ENCODE data around the gene NEU2.
"Not testable (repeated sequence)": the region's sequence is repeated elsewhere in the genome, so short reads cannot be mapped to it uniquely, and the experiment has no call there.

The NEU2 gene

GRCh38 chr2:233056961-233057605 is 24.6 kb downstream of the NEU2 start:
- DNase-seq (ENCODE audit: low read depth) = no peak

DNA sequence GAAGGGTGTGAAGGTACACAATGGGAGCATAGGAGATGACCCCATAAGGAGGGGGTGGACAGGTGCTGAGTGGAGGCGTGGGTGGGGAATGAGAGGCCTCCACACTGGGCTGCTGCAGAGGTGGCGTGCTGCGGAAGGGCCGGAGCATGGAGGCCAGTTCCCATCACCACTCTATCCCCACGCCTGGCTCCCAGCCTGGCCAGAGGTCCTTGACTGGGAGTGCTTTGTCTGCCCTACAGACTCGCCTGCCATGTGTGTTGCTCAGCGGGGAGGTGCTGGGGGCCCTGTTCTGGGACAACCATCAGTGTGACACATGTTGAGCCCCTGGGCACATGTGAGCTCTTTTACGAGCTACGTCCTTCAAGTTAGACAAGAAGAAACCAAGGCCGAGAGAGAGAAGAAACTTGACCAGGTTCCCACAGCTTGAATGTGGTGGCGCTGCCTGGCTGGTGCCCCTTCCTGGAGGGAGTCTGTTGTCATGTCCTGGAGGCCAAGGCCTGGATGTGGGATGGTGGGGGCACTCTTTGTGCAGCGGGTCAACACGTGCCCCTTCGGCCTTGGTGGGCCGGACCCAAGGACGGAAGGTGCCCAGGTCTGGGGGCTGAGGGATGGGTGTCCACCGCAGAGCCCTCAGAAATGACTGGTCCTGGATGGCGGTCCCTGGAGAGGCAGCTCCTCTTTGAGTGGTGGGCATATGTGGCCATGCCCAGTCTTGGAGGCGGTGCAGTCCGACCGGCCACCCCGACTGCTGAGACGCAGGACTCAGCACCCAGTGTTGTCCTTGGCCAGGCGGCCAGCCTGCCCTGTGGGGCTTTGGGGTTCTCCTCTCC is 26.5 kb downstream of the NEU2 start:
- DNase-seq (ENCODE audit: low read depth) = no peak

- DNase-seq (ENCODE audit: low read depth) = no peak
These were observed 27.0 kb downstream of the NEU2 start for GRCh38 chr2:233059547-233059796.

DNA sequence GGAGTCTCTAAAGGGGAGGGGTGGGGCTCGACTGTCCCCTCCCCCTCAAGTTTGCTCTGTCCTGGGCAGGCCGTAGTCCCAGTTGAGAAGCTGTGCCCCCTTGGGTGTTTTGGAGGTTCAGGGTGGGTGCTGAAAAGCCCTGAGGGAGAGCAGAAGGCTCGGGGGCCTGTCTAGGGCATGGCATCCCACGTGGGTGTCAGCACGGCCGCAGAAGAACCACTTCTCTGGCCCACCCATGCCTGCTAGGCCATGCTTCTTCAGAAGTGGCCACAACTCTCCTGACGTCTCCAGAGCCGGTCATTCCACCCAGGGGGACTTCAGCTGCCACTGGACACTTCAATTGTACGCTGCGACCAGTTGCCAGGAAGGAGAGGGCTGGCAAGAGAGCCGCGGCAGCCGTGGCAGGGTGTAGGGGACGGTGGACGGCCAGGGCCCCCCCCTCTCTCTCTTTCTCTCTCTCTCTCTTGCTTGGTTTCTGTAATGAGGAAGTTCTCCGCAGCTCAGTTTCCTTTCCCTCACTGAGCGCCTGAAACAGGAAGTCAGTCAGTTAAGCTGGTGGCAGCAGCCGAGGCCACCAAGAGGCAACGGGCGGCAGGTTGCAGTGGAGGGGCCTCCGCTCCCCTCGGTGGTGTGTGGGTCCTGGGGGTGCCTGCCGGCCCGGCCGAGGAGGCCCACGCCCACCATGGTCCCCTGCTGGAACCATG is 27.5 kb downstream of the NEU2 start, which contains the start of gene INPP5D:
INPP5D (plus strand) TSS at position 546 of the 704 bp plus-strand sequence; CDS start at position 683, 137 bp downstream.
- peak; percentile 41 for DNase-seq (ENCODE audit: low read depth)

- DNase-seq (ENCODE audit: low read depth) = no peak
These were observed 28.1 kb downstream of the NEU2 start for GRCh38 chr2:233060501-233060979.

DNA sequence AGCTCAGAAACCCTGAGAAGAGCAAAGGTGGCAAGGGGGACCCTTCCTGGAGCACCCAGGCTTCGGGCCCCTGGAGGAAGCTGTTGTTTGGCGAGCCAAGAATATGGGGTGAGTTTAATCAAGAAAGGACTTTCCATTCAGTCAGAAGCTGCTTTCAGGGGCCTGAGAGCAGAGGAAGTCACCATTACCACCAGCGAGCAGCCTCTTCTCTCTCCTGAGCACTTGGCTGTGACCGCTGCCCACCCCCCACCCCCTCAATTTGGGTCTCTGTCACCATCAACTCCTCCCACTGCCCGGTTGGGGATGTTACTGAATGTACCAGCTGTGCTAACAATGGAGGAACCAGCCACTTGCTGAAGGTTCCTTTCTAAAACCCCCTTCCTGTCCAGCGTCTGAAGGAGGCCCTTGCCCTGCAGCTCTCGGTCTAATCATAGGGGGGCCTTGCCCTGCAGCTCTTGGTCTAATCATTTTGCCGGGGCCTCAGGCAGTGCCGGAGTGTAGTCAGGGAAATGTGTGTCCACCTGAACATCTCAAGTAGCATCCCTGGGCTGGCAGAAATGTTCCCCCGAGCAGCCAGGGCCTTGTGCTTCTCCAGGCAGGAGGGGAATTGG is 28.6 kb downstream of the NEU2 start:
- no peak for DNase-seq (ENCODE audit: low read depth)

DNA sequence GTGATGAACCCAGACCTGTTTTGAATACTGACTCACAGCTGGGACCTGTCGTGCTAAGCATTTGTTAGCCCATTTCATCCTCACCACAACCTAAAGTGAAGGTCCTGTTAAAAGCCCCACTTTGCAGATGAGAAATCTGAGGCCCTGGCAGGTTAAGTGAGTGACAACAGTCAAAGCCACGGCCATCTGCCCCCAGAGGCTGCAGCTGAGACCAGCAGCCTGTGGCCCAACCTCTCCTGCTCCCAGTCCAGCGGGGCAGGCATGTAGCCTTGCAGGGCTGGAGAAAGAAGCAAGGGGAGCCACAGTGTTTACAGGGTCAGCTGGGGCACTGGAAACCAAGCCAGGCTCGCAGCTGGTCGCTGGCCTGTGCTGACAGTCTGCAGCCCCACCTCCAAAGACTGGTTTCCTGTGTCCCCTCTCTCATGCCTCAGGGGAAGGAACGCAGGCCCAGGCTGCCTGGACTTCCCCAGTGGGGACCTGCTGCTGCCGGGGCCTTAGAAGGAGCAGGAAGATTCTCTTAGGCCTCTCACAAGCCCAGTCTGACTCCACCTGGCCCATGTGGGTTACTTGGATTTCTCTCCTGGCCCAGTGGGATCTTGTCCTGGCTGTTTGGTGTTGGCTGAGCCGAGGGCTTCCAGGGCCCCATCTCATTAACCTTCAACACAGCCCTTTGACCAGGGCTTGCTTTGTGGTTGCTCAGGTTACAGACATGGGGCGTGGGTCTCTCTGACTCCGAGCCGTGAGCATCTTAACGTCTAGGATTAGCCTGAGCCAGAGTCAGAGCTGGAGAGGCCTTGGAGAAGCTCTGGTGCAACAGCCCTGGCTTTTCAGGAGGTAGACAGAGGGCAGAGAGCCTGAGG is 29.3 kb downstream of the NEU2 start:
- DNase-seq (ENCODE audit: low read depth) = no peak

DNA sequence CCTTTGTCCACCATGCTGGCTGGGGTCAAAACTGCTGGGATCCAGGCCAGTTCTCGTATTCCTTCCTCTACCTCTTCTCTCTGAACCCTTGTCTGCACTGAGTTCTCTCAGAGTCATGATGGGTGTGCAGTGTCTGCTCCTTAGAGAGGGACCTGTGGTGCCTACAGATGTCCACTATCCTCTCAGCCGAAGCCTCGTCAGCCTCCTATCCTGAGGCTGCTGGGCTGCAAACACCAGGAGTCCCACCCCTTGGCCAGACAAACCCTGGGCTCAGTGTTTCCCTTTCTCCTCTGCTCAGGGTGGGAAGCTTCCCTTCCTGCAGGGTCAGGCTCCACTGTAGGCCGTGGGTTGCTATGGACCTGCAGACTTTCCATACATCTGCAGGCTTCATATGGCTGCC is 30.0 kb downstream of the NEU2 start:
- DNase-seq (ENCODE audit: low read depth) = no peak

- DNase-seq (ENCODE audit: low read depth) = no peak
These were observed 30.4 kb downstream of the NEU2 start for GRCh38 chr2:233062946-233063268.

- DNase-seq (ENCODE audit: low read depth) = no peak
These were observed 30.9 kb downstream of the NEU2 start for GRCh38 chr2:233063269-233063975.

DNA sequence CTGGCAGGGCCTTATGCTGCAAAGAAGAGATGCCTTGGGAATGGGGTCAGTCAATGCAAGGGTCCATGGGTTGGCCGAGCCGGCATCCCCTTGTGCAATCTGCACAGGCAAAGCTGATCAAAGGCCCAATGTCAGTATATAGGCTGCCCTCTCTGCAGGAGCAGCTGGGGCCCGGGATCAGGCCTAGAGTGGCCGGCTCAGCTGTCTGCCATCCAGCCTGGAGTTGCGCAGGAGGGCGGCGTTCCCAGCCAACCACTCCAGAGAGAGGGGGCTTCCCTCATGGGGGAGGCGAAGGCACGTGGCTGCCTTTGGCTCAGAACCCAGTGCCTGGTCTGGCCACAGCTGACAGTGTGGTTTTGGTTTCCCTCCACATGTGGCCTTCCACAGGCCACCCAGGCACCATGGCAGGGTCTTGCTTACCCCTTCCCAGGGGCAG is 31.5 kb downstream of the NEU2 start:
- DNase-seq (ENCODE audit: low read depth) = no peak

DNA sequence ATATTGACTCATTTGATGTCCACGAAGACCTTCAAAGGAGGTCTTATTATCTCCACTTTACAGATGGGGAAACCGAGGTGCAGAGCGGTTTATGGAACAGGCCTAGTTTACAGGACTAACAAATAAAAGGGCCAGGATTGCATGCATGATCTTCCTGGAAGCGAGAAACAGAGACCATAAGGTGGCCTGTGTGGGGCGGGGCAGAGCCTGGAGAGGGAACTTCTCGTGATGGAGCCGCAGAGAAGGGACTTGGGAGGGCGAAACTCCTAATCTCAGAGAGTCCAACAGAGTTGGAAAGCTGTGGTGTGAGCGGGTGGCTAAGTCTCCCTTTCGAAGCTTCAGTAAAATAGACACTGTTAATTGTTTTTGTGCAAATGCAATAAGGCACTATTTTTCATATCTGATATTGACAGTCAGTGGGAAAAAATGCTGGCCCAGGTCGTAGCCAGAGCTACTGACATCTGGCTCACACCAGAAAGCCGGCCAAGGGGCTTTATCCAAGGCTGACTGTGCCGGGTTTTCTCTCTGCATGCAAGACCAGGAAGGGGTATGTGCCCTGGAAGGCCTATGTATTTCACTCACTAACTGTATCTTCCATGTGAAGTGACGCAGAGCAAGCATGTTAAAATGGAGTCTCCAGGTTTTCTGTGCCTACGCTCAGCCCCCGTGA is 32.2 kb downstream of the NEU2 start:
- no peak for DNase-seq (ENCODE audit: low read depth)

- DNase-seq (ENCODE audit: low read depth) = not testable (repeated sequence)
These were observed 32.7 kb downstream of the NEU2 start for GRCh38 chr2:233065200-233065589.

DNA sequence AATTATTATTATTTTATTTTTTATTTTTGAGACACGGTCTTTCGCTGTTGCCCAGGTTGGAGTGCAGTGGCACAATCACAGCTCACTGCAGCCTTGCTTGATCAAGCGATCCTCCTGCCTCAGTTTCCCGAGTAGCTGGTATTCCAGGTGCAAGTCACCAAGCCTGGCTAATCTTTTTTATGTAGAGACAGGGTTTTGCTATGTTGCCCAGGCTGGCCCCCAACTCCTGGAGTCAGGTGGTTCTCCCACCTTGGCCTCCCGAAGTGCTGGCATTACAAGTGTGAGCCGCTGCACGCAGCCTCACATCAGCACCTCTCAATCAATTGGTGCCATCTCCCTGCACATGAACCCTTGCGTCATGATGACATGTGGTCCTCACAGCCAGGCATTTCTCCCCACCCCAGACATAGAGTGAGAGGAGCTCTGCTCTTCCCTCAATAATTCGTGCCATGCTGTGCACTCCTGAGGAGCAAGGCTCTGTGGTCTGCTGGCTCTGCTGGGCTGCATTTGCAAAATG is 33.5 kb downstream of the NEU2 start:
- no peak for DNase-seq (ENCODE audit: low read depth)

GRCh38 chr2:233068762-233069418 is 36.4 kb downstream of the NEU2 start:
- no peak for DNase-seq (ENCODE audit: low read depth)

DNA sequence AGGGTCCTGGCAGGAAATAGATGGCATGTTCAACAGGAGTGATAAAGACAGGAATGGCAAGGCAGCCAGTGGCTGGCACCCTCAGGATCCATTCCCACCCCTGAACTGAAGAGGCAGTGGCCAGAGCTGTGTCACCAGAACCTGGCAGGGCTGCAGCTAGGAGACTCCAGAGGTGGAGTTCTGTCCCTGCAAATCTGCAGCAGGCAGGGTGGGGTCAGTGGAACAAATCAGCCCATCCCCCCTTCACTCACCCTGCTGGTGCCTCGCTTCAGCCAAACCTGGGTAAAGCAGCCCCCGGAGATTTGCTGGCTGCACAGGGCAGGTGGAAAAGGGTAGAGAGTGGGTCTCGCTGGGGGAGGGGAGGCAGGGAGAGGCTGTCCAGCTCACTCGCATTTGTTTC is 40.4 kb downstream of the NEU2 start:
- DNase-seq (ENCODE audit: low read depth) = no peak

DNA sequence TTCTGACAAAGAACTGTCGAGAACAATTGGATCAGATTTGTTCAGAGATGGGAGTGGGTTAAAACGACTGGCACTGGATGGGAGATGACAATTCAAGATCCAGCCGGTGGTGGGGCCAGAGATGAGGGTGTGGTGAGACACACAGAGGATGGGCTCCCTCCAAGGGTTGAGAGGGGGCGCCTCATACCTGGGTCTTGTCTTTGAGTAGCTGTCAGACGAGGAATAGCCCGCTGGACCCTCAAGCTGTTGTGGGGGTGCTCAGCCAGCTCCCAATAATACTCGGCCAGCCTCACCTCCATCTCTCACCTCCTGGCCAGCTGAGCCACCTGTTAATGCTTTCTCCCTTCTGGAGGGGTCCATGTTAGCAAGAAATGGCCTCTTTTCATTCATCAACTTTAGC is 41.6 kb downstream of the NEU2 start:
- DNase-seq (ENCODE audit: low read depth) = no peak

DNA sequence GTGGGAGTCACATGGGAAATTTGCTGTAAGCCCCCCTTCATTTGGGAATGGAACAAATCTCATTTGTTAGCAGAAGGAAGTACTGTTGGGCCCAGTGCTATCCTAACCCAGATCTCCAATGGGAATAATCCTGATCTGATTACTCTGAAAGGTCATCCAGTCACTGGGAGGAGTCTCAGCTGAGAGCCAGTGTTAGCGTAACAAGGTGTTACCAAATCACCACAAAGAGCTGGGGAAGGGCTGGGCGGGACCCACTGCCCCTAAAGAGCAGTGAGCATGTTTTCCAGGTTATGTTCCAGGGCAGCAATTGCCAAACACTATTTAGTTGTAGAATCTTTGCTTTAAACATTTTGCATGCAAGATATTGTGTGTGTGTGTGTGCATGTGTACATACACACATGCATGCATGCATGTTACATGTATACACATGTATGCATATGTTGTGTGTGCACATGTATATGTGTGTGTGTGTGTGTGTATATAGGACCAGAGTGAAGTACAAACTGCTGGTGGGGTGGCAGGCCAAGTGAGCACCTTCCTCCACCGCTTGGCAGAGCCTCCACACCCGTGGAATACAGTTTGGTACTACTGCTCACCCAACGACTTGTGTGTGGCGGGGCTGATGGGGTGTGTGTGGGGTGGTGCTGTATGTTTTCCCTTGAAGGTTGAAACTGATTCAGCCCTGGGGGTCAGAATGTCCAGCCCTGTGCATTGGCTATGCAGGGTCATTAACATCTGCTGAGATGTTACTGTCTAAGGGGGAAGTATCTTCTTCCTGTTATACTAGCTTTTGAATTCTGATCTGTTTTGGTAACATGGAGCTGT is 42.9 kb downstream of the NEU2 start:
- DNase-seq (ENCODE audit: low read depth) = no peak

DNA sequence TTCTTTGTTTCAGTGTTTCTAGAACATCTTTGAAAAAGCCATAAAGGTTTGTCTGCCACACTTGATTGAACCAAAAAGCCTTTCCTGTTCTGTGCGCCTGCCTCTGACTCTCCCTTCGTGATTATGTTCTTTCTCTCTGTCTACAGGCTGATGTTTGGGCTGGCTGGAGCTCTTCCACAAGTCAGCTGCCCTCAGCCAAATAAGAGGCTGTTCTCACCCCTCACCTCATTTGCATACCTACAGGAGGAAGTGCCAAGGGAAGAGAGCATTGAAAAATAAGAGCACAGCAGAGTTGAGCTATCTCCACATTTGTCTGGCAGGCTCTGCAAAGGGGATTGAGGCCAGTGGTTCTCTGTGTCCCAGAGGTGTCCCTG is 43.5 kb downstream of the NEU2 start:
- no peak for DNase-seq (ENCODE audit: low read depth)
